IPS-18a (cell line): ENCODE measurements around the gene NAA10.

Experiments used
- H3K27ac ChIP-seq: one replicate; pipeline ENCODE4 v1.5.1; 2013; ENCODE audit warnings: low read length
- H3K27me3 ChIP-seq: one replicate; pipeline ENCODE4 v1.6.1; 2013; ENCODE audit warnings: mild to moderate bottlenecking, low read length; ENCODE audit not compliant: control insufficient read depth, insufficient read depth
- H3K36me3 ChIP-seq: one replicate; pipeline ENCODE4 v1.6.1; 2013; ENCODE audit warnings: low read depth, low read length; ENCODE audit not compliant: control insufficient read depth
- H3K4me1 ChIP-seq: one replicate; pipeline ENCODE4 v1.6.1; 2013; ENCODE audit warnings: low read depth, low read length; ENCODE audit not compliant: control insufficient read depth
- H3K4me3 ChIP-seq: one replicate; pipeline ENCODE4 v1.5.1; 2013; ENCODE audit warnings: low read length
- H3K9ac ChIP-seq: one replicate; pipeline ENCODE4 v1.6.1; 2013; ENCODE audit warnings: mild to moderate bottlenecking, low read length, moderate library complexity
- H3K9me3 ChIP-seq: one replicate; pipeline ENCODE4 v1.6.1; 2013; ENCODE audit warnings: low read depth, low read length; ENCODE audit not compliant: control insufficient read depth

NAA10 gene

DNA sequence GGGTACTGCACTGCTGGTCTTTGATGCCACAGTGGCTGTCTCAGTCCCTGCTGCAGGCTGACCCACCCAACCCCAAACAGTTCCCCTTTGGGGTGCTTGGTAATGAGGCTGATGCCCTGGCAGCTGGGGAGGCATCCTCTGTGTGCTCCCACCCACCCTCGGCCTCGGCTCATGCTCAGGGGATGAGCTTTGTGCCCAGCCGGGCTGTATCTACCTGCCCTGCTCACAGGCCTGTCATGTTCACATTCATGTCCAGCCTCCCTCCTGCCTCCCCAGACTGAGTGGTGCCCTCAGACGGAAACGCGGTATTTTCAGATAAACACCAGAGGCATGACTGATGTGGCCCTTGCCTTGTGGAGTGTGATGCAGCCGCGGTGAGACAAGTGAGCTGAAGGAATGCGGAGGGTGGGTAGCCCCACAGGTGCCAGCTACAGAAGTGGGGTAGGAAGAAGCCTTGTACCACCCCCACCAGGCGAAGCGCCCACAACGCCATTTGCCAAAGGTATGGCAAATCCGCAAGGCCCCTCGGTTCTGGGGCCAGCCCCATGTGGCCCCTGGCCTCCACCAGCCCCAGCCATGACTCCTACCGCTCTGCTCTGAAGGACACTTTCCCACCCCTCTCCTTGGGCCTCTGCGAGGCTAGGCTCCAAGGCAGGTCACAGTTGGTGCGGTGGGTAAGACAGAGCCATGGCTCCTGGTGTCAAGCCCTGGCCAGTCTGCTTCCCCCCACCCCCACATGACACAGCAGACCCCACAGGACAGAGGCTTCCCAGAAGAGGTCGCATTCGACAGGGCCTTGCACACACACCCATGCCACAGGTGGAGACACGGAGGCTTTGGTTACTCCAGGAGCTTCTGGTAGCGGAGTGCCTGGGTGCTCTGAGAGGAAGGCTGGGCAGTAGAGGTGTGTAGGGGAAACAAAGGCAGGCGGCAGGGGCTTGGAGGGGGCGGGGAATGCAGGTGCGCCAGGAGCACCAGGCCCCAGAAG, 11.4 kb upstream of the NAA10 start:
- no peaks in the 10 kb centered on the region for H3K27me3 ChIP-seq
- peaks cover 20% of the 10 kb centered on the region for H3K36me3 ChIP-seq
- H3K9me3 ChIP-seq: no peaks in the 10 kb centered on the region
- no peak overlapping the region for H3K9ac ChIP-seq
- no peak overlapping the region for H3K27ac ChIP-seq
- H3K4me3 ChIP-seq: no peak overlapping the region
- peaks cover 1% of the 10 kb centered on the region for H3K4me1 ChIP-seq

- Histone ChIP-seq H3K36me3 (peaks cover 6% of the 10 kb centered on the region), H3K27ac (no peak overlapping the region), H3K4me1 (peaks cover 2% of the 10 kb centered on the region), H3K27me3 (no peaks in the 10 kb centered on the region), H3K9me3 (no peaks in the 10 kb centered on the region), H3K9ac (no peak overlapping the region), H3K4me3 (no peak overlapping the region)
Measured at GRCh38 chrX:153944800-153945150, 9.9 kb upstream of the NAA10 start.

DNA sequence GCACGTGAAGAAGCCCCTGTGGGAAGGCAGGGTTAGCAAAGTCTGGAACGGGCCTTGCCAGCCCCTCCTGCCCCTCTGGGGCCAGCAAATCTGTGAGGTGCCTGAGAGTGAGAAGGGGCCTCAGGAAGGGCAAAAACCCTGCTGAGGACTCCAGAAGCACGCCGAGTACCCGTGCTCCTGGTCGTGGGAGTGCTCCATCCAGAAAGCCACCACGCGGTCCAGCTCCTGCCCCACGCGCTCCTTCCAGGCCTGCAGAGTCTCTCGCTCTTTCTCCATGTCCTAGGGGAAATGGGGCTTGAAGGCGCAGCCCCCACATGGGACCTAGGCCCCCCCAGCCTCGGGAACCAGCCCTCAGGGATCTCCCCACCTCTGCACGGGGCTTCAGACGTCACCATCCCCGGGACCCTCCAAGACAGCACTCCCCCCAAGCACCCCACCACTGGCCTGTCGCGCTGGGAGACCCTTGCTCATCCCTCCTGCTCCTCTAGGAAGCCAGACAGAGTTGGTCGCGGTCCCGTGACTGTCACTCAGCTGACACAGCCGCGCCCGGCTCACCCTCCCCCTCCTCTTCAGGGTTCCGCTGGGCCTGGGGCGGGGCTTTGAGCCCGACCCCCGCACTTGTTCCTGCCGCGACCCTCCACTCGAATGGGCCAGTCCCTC, 9.4 kb upstream of the NAA10 start, which contains the start of gene RENBP:
RENBP (minus strand) TSS at position 504 of the 660 bp plus-strand sequence; CDS start at position 471, 33 bp downstream.
- no peaks in the 10 kb centered on the region for H3K27me3 ChIP-seq
- H3K27ac ChIP-seq: no peak within 1 kb of the TSS
- H3K4me1 ChIP-seq: peaks cover 2% of the 10 kb centered on the region
- peaks cover under 1% of the 10 kb centered on the region for H3K36me3 ChIP-seq
- no peak within 1 kb of the TSS for H3K9ac ChIP-seq
- H3K9me3 ChIP-seq: no peaks in the 10 kb centered on the region
- peak within 1 kb of the TSS; percentile 7 for H3K4me3 ChIP-seq

- Histone ChIP-seq H3K4me1 (peaks cover 2% of the 10 kb centered on the region), H3K27ac (no peak overlapping the region), H3K36me3 (no peaks in the 10 kb centered on the region), H3K9me3 (no peaks in the 10 kb centered on the region), H3K4me3 (no peak overlapping the region), H3K27me3 (no peaks in the 10 kb centered on the region), H3K9ac (no peak overlapping the region)
Measured at GRCh38 chrX:153941336-153942252, 6.8 kb upstream of the NAA10 start.

- Histone ChIP-seq H3K9ac (no peak overlapping the region), H3K4me3 (no peak overlapping the region), H3K4me1 (peaks cover 2% of the 10 kb centered on the region), H3K9me3 (no peaks in the 10 kb centered on the region), H3K27ac (no peak overlapping the region), H3K36me3 (no peaks in the 10 kb centered on the region), H3K27me3 (no peaks in the 10 kb centered on the region)
Measured at GRCh38 chrX:153939573-153939972, 4.7 kb upstream of the NAA10 start.

GRCh38 chrX:153938226-153938786, 3.5 kb upstream of the NAA10 start:
- Histone ChIP-seq H3K9me3 (peaks cover 2% of the 10 kb centered on the region), H3K36me3 (no peaks in the 10 kb centered on the region), H3K27me3 (no peaks in the 10 kb centered on the region), H3K27ac (no peak overlapping the region), H3K4me3 (no peak overlapping the region), H3K4me1 (peaks cover 2% of the 10 kb centered on the region), H3K9ac (no peak overlapping the region)

- Histone ChIP-seq H3K9ac (no peak overlapping the region), H3K27ac (no peak overlapping the region), H3K27me3 (no peaks in the 10 kb centered on the region), H3K36me3 (peaks cover 5% of the 10 kb centered on the region), H3K4me3 (no peak overlapping the region), H3K4me1 (peaks cover 2% of the 10 kb centered on the region), H3K9me3 (peaks cover 2% of the 10 kb centered on the region)
Measured at GRCh38 chrX:153937056-153937455, 2.2 kb upstream of the NAA10 start.

DNA sequence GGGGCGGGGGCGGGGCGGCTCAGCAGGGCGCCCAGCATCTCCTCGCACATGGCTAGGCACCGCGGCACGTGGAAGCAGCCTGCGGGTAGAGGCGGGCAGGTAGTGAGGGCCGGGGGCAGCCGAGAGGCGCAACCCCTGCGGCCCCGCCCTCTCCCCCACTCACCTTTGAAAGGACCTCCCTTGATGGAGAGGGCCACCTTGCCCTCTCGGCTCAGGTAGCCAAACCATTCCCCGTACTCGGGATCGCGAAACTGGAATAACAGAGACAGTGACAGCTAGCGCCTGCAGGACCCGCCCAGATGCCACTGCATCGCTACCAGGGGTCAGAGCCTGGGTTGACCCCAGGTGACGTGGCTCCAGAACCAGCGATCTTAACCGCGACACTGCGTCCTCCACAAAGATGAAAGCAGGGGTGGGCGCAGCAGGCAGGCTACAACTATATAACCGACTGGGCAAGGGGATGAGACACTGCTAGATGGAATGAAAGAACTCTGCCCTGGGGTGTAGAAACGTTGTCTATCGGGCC, 552 bp upstream of the NAA10 start:
- Histone ChIP-seq H3K27ac (no peak overlapping the region), H3K9me3 (peaks cover 2% of the 10 kb centered on the region), H3K27me3 (no peaks in the 10 kb centered on the region), H3K4me1 (no peaks in the 10 kb centered on the region), H3K36me3 (peaks cover 12% of the 10 kb centered on the region), H3K9ac (no peak overlapping the region), H3K4me3 (peak overlapping the region; percentile 33)

- H3K9ac ChIP-seq: peak overlapping the region; percentile 50
Measured at GRCh38 chrX:153934148-153934761, 582 bp downstream of the NAA10 start.

DNA sequence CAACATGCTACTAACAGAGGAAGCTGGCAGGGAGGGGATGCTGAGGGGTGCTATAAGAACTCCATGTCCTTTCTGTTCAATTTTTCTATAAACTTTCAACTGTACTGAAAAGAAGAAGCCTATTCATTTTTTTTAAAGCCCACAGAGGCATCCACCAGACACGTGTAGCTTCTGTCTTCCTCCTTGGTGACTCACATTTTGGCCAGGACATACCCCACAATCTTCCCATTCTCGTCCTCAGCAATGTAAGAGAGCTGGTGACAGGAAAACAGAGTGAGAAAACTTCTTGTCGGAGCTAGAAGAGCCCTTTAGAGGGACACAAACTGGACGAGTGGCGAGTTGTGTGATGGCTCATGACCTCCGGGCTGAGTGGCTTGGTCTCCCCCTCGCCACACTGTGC, 1.1 kb downstream of the NAA10 start:
- peak overlapping the region; percentile 68 for H3K4me3 ChIP-seq
- no peaks in the 10 kb centered on the region for H3K4me1 ChIP-seq
- peaks cover 12% of the 10 kb centered on the region for H3K36me3 ChIP-seq
- no peak overlapping the region for H3K27ac ChIP-seq
- H3K9me3 ChIP-seq: peaks cover 2% of the 10 kb centered on the region
- peak overlapping the region; percentile 50 for H3K9ac ChIP-seq
- no peaks in the 10 kb centered on the region for H3K27me3 ChIP-seq

More at GRCh38 chrX:153934148-153934761, 582 bp downstream of the NAA10 start:
- Histone ChIP-seq H3K27ac (no peak overlapping the region), H3K9me3 (peaks cover 2% of the 10 kb centered on the region), H3K27me3 (no peaks in the 10 kb centered on the region), H3K36me3 (peaks cover 12% of the 10 kb centered on the region), H3K4me1 (no peaks in the 10 kb centered on the region), H3K4me3 (peak overlapping the region; percentile 68)
